CD14-positive monocyte (primary cell): ENCODE results near the gene BPTF. TPM values are rescaled to one million over a fixed set of nuclear protein-coding genes. Genes with fewer than 3 reads are reported as not detected.

Experiments used
- DNase-seq, 3 donors: peaks; one replicate each; pipeline ENCODE4 v3.0.0-alpha.2; 2011 to 2022
- H2AFZ ChIP-seq: 2 replicates; pipeline ENCODE4 v1.6.0; 2012; ENCODE audit warnings: mild to moderate bottlenecking, low read depth, low read length, inconsistent platforms; ENCODE audit not compliant: insufficient read depth, poor library complexity, severe bottlenecking
- H3K27ac ChIP-seq, 2 donors: 1 replicate in 1 of 2; 2 replicates in 1 of 2; pipeline ENCODE4 v1.5.1; 2012 to 2013; ENCODE audit warnings: low read length in 2 of 2, control low read depth in 1 of 2, inconsistent platforms in 1 of 2, low read depth in 1 of 2, mild to moderate bottlenecking in 1 of 2
- H3K27me3 ChIP-seq, 2 donors: one replicate each; pipeline versions ENCODE4 v1.6.0 to v1.6.1; 2011 to 2013; ENCODE audit warnings: low read length in 2 of 2; ENCODE audit not compliant: control insufficient read depth in 2 of 2, insufficient read depth in 2 of 2
- H3K36me3 ChIP-seq, 2 donors: replicated peaks in 1 of 2; 1 replicate in 1 of 2; 2 replicates in 1 of 2; pipeline versions ENCODE4 v1.5.1 to v1.6.1; 2012 to 2013; ENCODE audit warnings: low read length in 2 of 2, control low read depth in 1 of 2, inconsistent platforms in 1 of 2, mild to moderate bottlenecking in 1 of 2; ENCODE audit not compliant: insufficient read depth in 2 of 2, control insufficient read depth in 1 of 2
- H3K4me1 ChIP-seq, 2 donors: 1 replicate in 1 of 2; 2 replicates in 1 of 2; pipeline versions ENCODE4 v1.5.1 to v1.6.1; 2012 to 2013; ENCODE audit warnings: low read length in 2 of 2, control low read depth in 1 of 2, inconsistent platforms in 1 of 2, mild to moderate bottlenecking in 1 of 2, moderate library complexity in 1 of 2; ENCODE audit not compliant: insufficient read depth in 2 of 2, control insufficient read depth in 1 of 2
- H3K4me2 ChIP-seq: replicated peaks from 2 replicates; pipeline ENCODE3; 2012; ENCODE audit warnings: low read length, moderate library complexity, mild to moderate bottlenecking; ENCODE audit not compliant: poor library complexity, severe bottlenecking; ENCODE audit errors: extremely low read depth
- H3K4me3 ChIP-seq, 3 experiments: fragments of 200-600 bp in 1 of 3; sonication (generic) in 1 of 3; replicated peaks in 1 of 3; 1 replicate in 2 of 3; 2 replicates in 1 of 3; pipeline ENCODE4 v1.5.1; 2011 to 2013; ENCODE audit warnings: low read length in 3 of 3, mild to moderate bottlenecking in 3 of 3, control low read depth in 2 of 3, low read depth in 2 of 3, inconsistent platforms in 1 of 3, moderate library complexity in 1 of 3
- H3K79me2 ChIP-seq: 2 replicates; pipeline ENCODE4 v1.6.0; 2012; ENCODE audit warnings: mild to moderate bottlenecking, control low read depth, inconsistent platforms, low read length, moderate library complexity; ENCODE audit not compliant: insufficient read depth
- H3K9ac ChIP-seq: 2 replicates; pipeline ENCODE4 v1.6.0; 2017; ENCODE audit warnings: low read length, mild to moderate bottlenecking; ENCODE audit not compliant: insufficient read depth, poor library complexity, severe bottlenecking
- H3K9me3 ChIP-seq, 2 donors: replicated peaks in 1 of 2; 1 replicate in 1 of 2; 2 replicates in 1 of 2; pipeline versions ENCODE4 v1.5.1 to v1.6.1; 2012 to 2013; ENCODE audit warnings: low read length in 2 of 2, control low read depth in 1 of 2; ENCODE audit not compliant: control insufficient read depth in 1 of 2, insufficient read depth in 1 of 2
- H4K20me1 ChIP-seq: 2 replicates; pipeline ENCODE4 v1.6.0; 2012; ENCODE audit warnings: mild to moderate bottlenecking, low read length, control low read depth, moderate library complexity; ENCODE audit not compliant: insufficient read depth
- H3K27ac Mint-ChIP-seq, 7 donors: one replicate each; pipeline ENCODE4 v1.8.0; 2020; ENCODE audit warnings: mild to moderate bottlenecking in 7 of 7, mixed read lengths in 7 of 7, moderate library complexity in 6 of 7, inconsistent platforms in 2 of 7
- H3K27me3 Mint-ChIP-seq, 3 donors: one replicate each; pipeline ENCODE4 v1.8.0; 2021 to 2022; ENCODE audit warnings: low read depth in 3 of 3, mild to moderate bottlenecking in 3 of 3, mixed read lengths in 3 of 3, moderate library complexity in 3 of 3, inconsistent platforms in 1 of 3
- H3K36me3 Mint-ChIP-seq, 2 donors: one replicate each; pipeline ENCODE4 v1.8.0; 2020; ENCODE audit warnings: mixed read lengths in 2 of 2, inconsistent platforms in 1 of 2, mild to moderate bottlenecking in 1 of 2
- H3K4me1 Mint-ChIP-seq: one replicate; pipeline ENCODE4 v1.8.0; 2020; ENCODE audit warnings: mild to moderate bottlenecking, mixed read lengths
- H3K4me3 Mint-ChIP-seq, 2 donors: one replicate each; pipeline ENCODE4 v1.8.0; 2020; ENCODE audit warnings: mild to moderate bottlenecking in 2 of 2, mixed read lengths in 2 of 2, moderate library complexity in 1 of 2
- H3K9me3 Mint-ChIP-seq, 7 donors: one replicate each; pipeline ENCODE4 v1.8.0; 2020 to 2022; ENCODE audit warnings: mixed read lengths in 7 of 7, mild to moderate bottlenecking in 6 of 7, moderate library complexity in 6 of 7, inconsistent platforms in 2 of 7
- CTCF ChIP-seq: fragments of 200-600 bp; IDR thresholded peaks from one replicate; pipeline ENCODE4 v1.8.0; 2022; ENCODE audit warnings: antibody characterized with exemption, mild to moderate bottlenecking
- WGBS: methylation state at CpG from one replicate; pipeline ENCODE4 v1.1.5; 2013; ENCODE audit warnings: missing lambda C conversion rate; ENCODE audit not compliant: insufficient coverage; 5-methylcytosine and 5-hydroxymethylcytosine counted together
- intact Hi-C, 2 donors: fragments of 100-400 bp; cut with micrococcal nuclease; formaldehyde crosslinking; loops; one replicate each; pipeline versions ENCODE4 v1.15.0 to v1.15.1; 2023
- polyA plus RNA-seq, 3 donors: library from polyadenylated mRNA; depleted of rRNA in 1 of 3; unstranded in 2 of 3; stranded (reverse) in 1 of 3; fragments of 300-500 nt in 2 of 3; fragments of >200 nt in 1 of 3; fragmentation: Illumina TruSeq in 2 of 3; gene quantifications; 1 replicate in 2 of 3; 2 replicates in 1 of 3; pipeline ENCODE4 v1.2.3, GENCODE V29; 2012 to 2021
- small RNA-seq: library from RNA; depleted of rRNA; stranded (forward); fragments of <200 nt; gene quantifications from one replicate; pipeline ENCODE3, GENCODE V24; 2012; ENCODE audit warnings: low read depth; ENCODE audit not compliant: insufficient read length

The BPTF gene
- polyA plus RNA-seq, 3 donors, result 1.9 to 51.1 (median 4.5) TPM

GRCh38 chr17:68029512-68030215 is 204.4 kb downstream of the BPTF start:
- Histone ChIP-seq H3K27me3 (no peaks in the 10 kb centered on the region), H3K9me3 (no peaks in the 10 kb centered on the region), H3K79me2 (no peaks in the 10 kb centered on the region), H3K4me1 (peaks cover 0 to 2% of the 10 kb centered on the region in 2 donors), H3K4me3 (no peak overlapping the region), H2AFZ (no peak overlapping the region), H3K4me2 (no peak overlapping the region), H3K36me3 (no peaks in the 10 kb centered on the region), H3K27ac (no peak overlapping the region), H4K20me1 (no peaks in the 10 kb centered on the region), H3K9ac (no peak overlapping the region)
- TF ChIP-seq CTCF, result no peak
- no peak for DNase-seq
- peaks cover 0 to 4% (median 0%) of the 10 kb centered on the region in 7 donors for H3K9me3 Mint-ChIP-seq
- H3K27ac Mint-ChIP-seq, result no peak overlapping the region
- H3K27me3 Mint-ChIP-seq, result peaks cover 3 to 5% (median 3%) of the 10 kb centered on the region in 3 donors
- intact Hi-C loops, result loop anchor here in 1 of 2 donors (10.0 kb wide), 1 partner anchor 75 kb away; no protein-coding TSS in a partner anchor
- H3K4me3 Mint-ChIP-seq, result no peak overlapping the region
- H3K4me1 Mint-ChIP-seq, result no peaks in the 10 kb centered on the region
- whole genome bisulfite sequencing, result 90% methylated on average over 4 of the region's 8 CpGs
- no peaks in the 10 kb centered on the region for H3K36me3 Mint-ChIP-seq

Small RNAs within 50 kb of the gene (small RNA-seq; reads per million reads assigned to genes)
- not detected for gene RN7SL622P

Other genes starting within 250 kb of the BPTF start
- gene NOL11, start 107.6 kb upstream of the BPTF start, polyA plus RNA-seq, result 10 to 100 TPM in 1 of 3 donors, 1 to 10 TPM in 2; 5.2 to 11.4 (median 6.1) TPM
- gene C17orf58, start 171.0 kb downstream of the BPTF start, polyA plus RNA-seq, result 1 to 10 TPM; 2.9 to 6.7 (median 4.0) TPM
- 10 to 100 TPM; 23.2 to 36.1 (median 23.2) TPM for gene KPNA2, start 210.2 kb downstream of the BPTF start, polyA plus RNA-seq